GM12878 (cell line): Measurements from ENCODE around the gene PRC1. TPM values are rescaled to one million over a fixed set of nuclear protein-coding genes. Genes with fewer than 3 reads are reported as not detected.

Source experiments
- ATF3 ChIP-seq: IDR thresholded peaks from 2 replicates; pipeline ENCODE4 v1.6.1; 2011; ENCODE audit warnings: low read depth, mild to moderate bottlenecking, low read length, moderate library complexity, borderline replicate concordance; ENCODE audit errors: extremely low read depth
- CBFB ChIP-seq: IDR thresholded peaks from 2 replicates; pipeline ENCODE4 v1.6.1; 2016; ENCODE audit warnings: antibody characterized with exemption, low read depth
- EED ChIP-seq: sonication (generic); IDR thresholded peaks from 2 replicates; pipeline ENCODE4 v1.6.1; 2016; ENCODE audit warnings: antibody characterized with exemption, low read depth
- FOS ChIP-seq: IDR thresholded peaks from 3 replicates; pipeline ENCODE4 v1.6.1; 2011; ENCODE audit warnings: borderline replicate concordance; ENCODE audit not compliant: insufficient read length; ENCODE audit errors: extremely low read depth
- IKZF1 ChIP-seq: fragments of 450-650 bp; conservative IDR thresholded peaks from 2 replicates; pipeline ENCODE4 v1.6.1; 2017; ENCODE audit warnings: antibody characterized with exemption, mild to moderate bottlenecking
- KLF5 ChIP-seq: fragments of 450-650 bp; IDR thresholded peaks from 2 replicates; pipeline ENCODE4 v1.6.1; 2014; ENCODE audit warnings: mild to moderate bottlenecking; ENCODE audit not compliant: partially characterized antibody
- NFXL1 ChIP-seq: fragments of 450-650 bp; IDR thresholded peaks from 2 replicates; pipeline ENCODE4 v1.6.1; 2017; ENCODE audit warnings: antibody characterized with exemption, mild to moderate bottlenecking, borderline replicate concordance
- PBX3 ChIP-seq: IDR thresholded peaks from 2 replicates; pipeline ENCODE4 v1.6.1; 2011; ENCODE audit warnings: mild to moderate bottlenecking, low read depth, low read length, moderate library complexity; ENCODE audit not compliant: insufficient replicate concordance
- RELA ChIP-seq: fragments of 450-650 bp; IDR thresholded peaks from 2 replicates; pipeline ENCODE4 v1.8.0; 2014; ENCODE audit warnings: borderline replicate concordance; ENCODE audit not compliant: partially characterized antibody
- SIN3A ChIP-seq: IDR thresholded peaks from 2 replicates; pipeline ENCODE4 v1.6.1; 2012; ENCODE audit warnings: low read depth, low read length, improper control_type of control experiment
- SRF ChIP-seq, 2 experiments: IDR thresholded peaks; 2 replicates each; pipeline ENCODE4 v1.6.1; 2011; ENCODE audit warnings: low read depth in 2 of 2, low read length in 2 of 2, mild to moderate bottlenecking in 1 of 2, moderate library complexity in 1 of 2
- TCF12 ChIP-seq: IDR thresholded peaks from 2 replicates; pipeline ENCODE4 v1.6.1; 2011; ENCODE audit warnings: low read depth, mild to moderate bottlenecking, low read length
- YY1 ChIP-seq: IDR thresholded peaks from 2 replicates; pipeline ENCODE4 v1.6.1; 2011; ENCODE audit warnings: low read depth, mild to moderate bottlenecking, low read length
- polyA plus RNA-seq, 11 experiments: library from polyadenylated mRNA; depleted of rRNA in 4 of 11; unstranded in 6 of 11; stranded (reverse) in 5 of 11; fragments of >200 nt; fragmentation: Nextera tagmentation in 4 of 11; fragmentation: Illumina TruSeq in 1 of 11; extraction: Ambion mirVana in 4 of 11; extraction: Trizol in 1 of 11; gene quantifications; 1 replicate in 1 of 11; 2 replicates in 10 of 11; pipeline versions ENCODE4 v1.2.1 to v1.2.3, GENCODE V29; 2011 to 2016; ENCODE audit warnings: inconsistent platforms in 2 of 11, missing spikeins in 2 of 11, low read depth in 1 of 11
- total RNA-seq, 4 experiments: library from RNA; depleted of rRNA in 3 of 4; stranded (reverse); fragments of >200 nt in 3 of 4; fragmentation: Illumina TruSeq in 1 of 4; extraction: Trizol in 1 of 4; gene quantifications; 2 replicates each; pipeline versions ENCODE4 v1.2.1 to v1.2.3, GENCODE V29; 2013 to 2021
- TF ChIP-seq, protein P1 (sequence below), 3 experiments: IDR thresholded peaks in 2 of 3; conservative IDR thresholded peaks in 1 of 3; 2 replicates each; pipeline ENCODE4 v1.5.1; 2011; ENCODE audit warnings: low read depth in 3 of 3, low read length in 3 of 3, mild to moderate bottlenecking in 3 of 3, control low read depth in 2 of 3, moderate library complexity in 2 of 3, inconsistent platforms in 1 of 3, mixed read lengths in 1 of 3; ENCODE audit not compliant: control insufficient read depth in 2 of 3, insufficient read depth in 1 of 3; ENCODE audit errors: extremely low read depth in 1 of 3

PRC1 gene
- total and polyA plus RNA-seq, 10 of the 15 experiments (the other 5 are each of a cell fraction or from before 2014, with no cell fraction given): 100 to 241 (median 131) TPM

- 0 out of 4 replicates have a peak, but pooled peaks of 1 of the 2 experiments have one; percentile 37 for TF ChIP-seq SRF (IDR thresholded peaks at IDR 0.05; ENCODE audit: low read depth in 2 of 2, low read length in 2 of 2)
- no peak for TF ChIP-seq ATF3
- TF ChIP-seq NFXL1: no peak
- TF ChIP-seq EED: no peak
- no peak for TF ChIP-seq SIN3A
- TF ChIP-seq PBX3: no peak
- TF ChIP-seq CBFB: no peak
- peak; percentile 14 for TF ChIP-seq RELA
- TF ChIP-seq KLF5: peak; percentile 25
- TF ChIP-seq TCF12: 0 out of 2 replicates have a peak, but pooled peaks have one; percentile 40
- TF ChIP-seq, protein P1, sequence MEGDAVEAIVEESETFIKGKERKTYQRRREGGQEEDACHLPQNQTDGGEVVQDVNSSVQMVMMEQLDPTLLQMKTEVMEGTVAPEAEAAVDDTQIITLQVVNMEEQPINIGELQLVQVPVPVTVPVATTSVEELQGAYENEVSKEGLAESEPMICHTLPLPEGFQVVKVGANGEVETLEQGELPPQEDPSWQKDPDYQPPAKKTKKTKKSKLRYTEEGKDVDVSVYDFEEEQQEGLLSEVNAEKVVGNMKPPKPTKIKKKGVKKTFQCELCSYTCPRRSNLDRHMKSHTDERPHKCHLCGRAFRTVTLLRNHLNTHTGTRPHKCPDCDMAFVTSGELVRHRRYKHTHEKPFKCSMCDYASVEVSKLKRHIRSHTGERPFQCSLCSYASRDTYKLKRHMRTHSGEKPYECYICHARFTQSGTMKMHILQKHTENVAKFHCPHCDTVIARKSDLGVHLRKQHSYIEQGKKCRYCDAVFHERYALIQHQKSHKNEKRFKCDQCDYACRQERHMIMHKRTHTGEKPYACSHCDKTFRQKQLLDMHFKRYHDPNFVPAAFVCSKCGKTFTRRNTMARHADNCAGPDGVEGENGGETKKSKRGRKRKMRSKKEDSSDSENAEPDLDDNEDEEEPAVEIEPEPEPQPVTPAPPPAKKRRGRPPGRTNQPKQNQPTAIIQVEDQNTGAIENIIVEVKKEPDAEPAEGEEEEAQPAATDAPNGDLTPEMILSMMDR (IDR thresholded peaks at IDR 0.05 in 2 of 3, conservative IDR thresholded peaks at IDR 0.05 in 1 of 3; ENCODE audit: control insufficient read depth in 2 of 3, extremely low read depth in 1 of 3, insufficient read depth in 1 of 3, low read depth in 3 of 3, low read length in 3 of 3): peak; percentile 94 to 98 (median 97)
- TF ChIP-seq FOS: no peak
- TF ChIP-seq YY1: peak; percentile 79
- 0 out of 2 replicates have a peak, but pooled peaks have one; percentile 14 for TF ChIP-seq IKZF1
Measured at GRCh38 chr15:90934256-90934948, 59.9 kb downstream of the PRC1 start (continued).
